Adrenal gland (tissue), 5 donors: Measurements from ENCODE around the gene FOXP3.

Experiments used
- CTCF ChIP-seq, 6 experiments: fragments of 450-650 bp in 4 of 6; fragments of 200-600 bp in 2 of 6; sonication (generic) in 1 of 6; IDR thresholded peaks; 1 replicate in 5 of 6; 2 replicates in 1 of 6; pipeline versions ENCODE4 v1.5.1 to v1.8.0; 2016 to 2021; ENCODE audit warnings: antibody characterized with exemption in 6 of 6, mild to moderate bottlenecking in 2 of 6, moderate library complexity in 1 of 6
- POLR2A ChIP-seq, 2 donors: fragments of 450-650 bp; IDR thresholded peaks; one replicate each; pipeline ENCODE4 v1.6.1; 2017; ENCODE audit warnings: antibody characterized with exemption in 2 of 2, mild to moderate bottlenecking in 2 of 2, moderate library complexity in 1 of 2
- donor health status: DM: no; HTN: no; CAD: no.

- TF ChIP-seq CTCF (IDR thresholded peaks at IDR 0.05) (peak; percentile 34 to 68 (median 59)), POLR2A (IDR thresholded peaks at IDR 0.05) (no peak)
Measured at GRCh38 chrX:49291615-49292337, 27.3 kb upstream of the FOXP3 start.
